Activated CD8-positive, alpha-beta memory T cell treated with anti-CD3 and anti-CD28 coated beads, Interleukin-2, amount 50 U/mL, for 24 hours (primary cell): Measurements from ENCODE around the gene GPR17.

Source experiments
- DNase-seq: peaks from one replicate; pipeline ENCODE4 v3.0.0-alpha.2; 2020; ENCODE audit errors: extremely low read depth

GPR17 gene, protein sequence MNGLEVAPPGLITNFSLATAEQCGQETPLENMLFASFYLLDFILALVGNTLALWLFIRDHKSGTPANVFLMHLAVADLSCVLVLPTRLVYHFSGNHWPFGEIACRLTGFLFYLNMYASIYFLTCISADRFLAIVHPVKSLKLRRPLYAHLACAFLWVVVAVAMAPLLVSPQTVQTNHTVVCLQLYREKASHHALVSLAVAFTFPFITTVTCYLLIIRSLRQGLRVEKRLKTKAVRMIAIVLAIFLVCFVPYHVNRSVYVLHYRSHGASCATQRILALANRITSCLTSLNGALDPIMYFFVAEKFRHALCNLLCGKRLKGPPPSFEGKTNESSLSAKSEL

DNA sequence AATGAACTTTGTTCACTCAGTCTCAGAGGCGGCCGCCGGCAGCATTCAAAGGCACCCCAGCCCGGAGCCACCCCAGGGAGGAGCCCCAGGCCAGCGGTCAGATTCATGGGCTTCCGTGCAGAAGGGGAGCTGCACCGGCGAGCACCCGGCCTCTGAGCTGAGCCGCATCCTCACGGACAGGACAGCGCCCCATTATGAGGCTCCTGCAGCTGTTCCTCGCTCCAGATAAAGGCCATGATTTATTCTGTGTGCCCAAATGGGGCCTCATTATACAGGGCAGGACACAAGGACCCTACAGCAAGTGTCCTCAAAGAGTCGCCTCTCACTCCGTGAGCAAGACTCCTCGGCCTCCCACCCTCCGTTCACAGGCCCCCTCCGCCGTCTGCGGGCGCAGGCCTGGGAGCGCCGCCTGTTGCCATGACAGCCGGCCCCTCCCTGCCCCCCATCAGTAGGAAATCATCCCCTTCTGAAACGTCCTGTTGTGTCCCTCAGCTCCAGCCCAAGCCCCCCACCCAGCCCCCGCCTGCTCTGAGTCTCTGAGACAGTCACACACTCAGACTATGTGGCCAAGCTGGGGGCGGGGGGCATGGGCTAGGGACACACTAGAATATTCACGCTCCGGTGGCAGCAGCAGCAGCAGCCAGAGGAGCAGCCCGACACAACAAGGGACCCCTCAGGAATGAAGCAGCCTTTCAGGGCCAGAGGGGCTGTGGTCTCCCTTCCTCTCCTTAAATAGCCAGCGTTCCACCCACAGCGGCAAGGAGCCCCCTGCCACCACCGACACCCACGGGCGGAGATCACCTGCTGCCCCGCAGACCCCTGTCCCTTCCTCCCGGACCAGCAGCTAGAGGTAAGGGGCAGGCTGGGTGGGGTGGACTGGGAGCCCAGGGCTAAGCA, at the start of gene GPR17:
Gene GPR17, plus strand, starts transcription at position 759 of the 897 bp plus-strand sequence. CDS start 4,583 bp downstream, outside the sequence.
- no peak for DNase-seq

DNA sequence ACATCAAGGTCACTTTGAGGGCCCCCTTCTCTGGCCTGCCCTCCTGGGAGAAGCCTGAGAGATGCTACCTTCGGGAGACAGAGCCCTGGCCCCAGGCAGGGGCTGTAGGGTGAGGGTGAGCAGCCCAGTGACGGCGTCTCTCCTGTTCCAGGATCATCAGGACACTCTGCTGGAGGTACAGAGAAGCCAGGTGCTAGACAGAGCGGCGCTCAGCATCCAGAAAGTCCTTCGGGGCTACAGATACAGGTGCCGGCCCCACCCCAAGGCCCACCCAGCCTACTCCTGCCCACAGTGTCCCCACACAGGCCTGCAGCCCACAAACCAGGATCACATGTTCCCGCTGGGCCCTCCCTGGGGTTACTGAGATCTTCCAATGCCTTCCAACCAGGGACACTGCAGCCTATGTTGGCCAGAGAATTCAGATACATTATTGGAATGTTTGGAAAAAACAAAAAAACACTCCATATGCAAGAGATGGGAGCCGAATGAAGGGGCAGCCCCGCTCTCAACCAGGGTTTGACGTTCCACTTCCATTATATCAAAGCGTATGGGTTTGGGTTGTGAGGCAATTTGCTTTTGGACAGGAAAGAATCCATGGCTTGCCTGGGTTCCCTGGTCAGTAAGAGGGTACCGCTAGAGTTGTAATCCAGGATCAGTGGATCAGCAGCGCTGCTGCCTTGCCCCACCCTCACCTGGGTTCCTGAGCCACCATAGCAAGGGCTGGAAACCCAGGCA, 49.5 kb upstream of the GPR17 start:
- no peak for DNase-seq

DNA sequence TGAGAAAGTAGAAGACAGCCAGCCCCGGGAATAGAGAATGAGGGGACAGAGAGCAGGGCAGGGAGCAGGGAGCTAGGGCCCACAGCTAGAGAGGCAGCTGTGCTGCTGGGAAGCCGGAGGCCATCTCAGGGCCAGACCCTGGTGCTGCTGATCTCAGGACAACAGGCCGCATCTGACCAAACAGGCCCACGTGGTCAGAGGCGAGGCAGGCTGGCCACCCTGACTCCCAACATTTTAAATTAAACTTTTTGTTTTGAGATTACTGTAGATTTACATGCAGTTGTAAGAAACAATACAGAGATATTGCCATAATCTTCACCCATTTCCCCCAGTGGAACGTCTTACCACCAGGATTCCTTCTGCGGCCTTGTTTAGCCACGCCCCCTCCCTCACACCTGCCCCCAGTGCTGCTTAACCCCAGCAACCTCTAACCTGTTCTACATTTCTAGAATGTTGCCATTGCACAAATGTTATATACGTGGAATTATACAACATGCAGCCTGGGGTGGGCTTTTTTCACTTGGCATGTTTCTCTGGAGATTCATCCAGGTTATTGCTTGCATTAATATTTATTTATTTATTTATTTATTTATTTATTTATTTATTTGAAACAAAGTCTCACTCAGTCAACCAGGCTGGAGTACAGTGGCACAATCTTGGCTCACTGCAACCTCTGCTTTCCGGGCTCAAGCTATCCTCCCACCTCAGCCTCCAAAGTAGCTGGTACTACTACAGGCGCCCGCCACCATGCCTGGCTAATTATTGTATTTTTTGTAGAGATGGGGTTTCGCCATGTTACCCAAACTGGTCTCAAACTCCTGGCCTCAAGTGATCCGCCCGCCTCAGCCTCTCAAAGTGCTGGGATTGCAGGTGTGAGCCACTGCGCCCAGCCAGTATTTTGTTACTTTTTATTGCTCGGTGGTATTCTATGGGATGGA, 48.6 kb upstream of the GPR17 start:
- DNase-seq: no peak

DNA sequence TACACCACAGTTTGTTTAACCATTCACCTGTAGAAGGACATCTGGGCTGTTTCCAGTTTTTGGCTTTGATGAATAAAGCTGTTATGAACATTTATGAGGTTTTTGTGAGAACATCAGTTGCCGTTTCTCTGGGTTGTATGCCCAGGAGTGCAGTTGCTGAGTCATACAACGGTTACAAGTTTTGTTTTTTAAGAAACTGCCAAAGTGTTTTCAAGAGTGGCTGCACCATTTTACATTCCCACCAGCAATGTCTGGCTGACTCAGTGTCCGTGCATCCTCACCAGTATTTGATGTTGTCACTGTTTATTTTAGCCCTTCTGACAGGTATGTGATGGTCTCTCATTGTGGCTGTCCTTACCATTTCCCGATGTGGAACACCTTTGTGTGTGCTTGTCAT, 48.0 kb upstream of the GPR17 start:
- DNase-seq: no peak

DNA sequence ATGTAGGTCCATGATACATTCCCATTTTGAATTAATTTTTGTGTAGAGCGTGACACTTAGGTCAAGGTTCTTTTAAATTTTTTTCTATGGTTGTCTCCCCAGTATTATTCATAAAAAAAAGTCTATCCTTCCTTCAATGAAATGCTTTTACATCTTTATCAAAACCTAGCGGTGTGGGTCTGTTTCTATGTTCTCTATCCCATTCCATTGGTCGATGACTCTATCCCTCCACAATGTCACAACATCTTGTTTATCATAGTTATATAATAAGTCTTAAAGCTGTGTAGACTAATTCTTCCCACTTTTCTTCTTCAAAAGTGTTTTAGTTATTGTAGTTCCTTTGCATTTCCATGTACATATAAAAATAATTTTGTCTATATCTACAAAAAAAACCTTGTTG, 47.2 kb upstream of the GPR17 start:
- no peak for DNase-seq

DNA sequence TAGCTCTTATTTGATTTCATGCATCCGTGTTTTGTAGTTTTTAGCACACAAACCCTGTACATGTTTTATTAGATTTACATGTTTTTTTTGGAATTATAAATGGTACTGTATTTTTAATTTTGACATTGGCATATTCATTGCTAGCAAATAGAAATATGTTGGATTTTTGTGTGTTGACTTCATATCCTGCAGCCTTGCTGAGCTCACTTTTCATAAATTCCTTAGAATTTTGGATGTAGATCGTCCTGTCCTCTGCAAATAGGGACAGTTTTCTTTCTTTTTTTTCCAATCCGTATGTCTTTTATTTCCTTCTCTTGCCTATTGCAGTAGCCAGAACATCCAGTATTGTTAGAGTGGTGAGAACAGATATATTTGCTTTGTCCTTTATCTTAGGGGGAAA, 46.7 kb upstream of the GPR17 start:
- no peak for DNase-seq

DNA sequence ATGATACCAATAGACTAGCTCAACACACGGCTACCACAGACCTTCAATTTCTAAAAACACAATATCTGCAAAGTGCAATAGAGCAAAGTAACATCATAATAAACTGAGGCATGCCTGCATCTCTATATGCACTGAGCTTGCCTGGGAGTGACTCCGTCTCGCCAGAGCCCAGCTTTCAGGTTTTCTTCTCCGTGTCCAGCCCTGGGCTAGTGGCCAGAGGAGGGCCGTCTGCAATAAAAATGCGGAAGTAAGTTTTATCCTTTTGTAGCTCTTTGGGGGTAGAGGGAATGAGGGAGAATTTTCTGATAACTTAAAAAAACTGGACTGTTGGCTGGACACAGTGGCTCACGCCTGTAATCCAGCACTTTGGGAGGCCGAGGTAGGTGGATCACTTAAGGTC, 41.0 kb upstream of the GPR17 start:
- DNase-seq: no peak

DNA sequence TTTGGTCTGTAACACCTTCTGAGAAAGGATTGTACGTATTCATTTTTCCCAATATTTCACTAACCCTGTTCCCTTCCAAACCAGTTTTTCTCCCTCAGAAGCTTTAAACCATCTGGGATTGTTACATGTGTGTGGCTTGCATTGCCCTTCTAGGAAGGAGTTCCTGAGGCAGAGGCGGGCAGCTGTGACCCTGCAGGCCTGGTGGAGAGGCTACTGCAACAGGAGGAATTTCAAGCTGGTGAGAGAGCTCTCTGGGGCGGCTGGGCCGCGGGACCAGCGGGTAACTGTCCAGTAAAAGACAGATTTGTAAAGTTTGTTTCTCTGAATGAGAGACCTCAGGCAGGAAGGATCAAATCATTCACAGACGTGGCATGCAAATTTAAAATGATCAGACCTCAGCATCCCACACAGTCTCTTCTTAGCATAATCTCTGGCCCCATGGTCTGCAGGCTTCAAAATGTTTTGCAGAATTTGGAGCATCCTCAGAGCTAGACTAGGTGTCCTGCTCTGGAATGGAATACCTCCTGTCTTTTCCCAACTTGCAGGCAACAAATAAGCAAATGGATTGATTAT, 40.2 kb upstream of the GPR17 start:
- no peak for DNase-seq

DNA sequence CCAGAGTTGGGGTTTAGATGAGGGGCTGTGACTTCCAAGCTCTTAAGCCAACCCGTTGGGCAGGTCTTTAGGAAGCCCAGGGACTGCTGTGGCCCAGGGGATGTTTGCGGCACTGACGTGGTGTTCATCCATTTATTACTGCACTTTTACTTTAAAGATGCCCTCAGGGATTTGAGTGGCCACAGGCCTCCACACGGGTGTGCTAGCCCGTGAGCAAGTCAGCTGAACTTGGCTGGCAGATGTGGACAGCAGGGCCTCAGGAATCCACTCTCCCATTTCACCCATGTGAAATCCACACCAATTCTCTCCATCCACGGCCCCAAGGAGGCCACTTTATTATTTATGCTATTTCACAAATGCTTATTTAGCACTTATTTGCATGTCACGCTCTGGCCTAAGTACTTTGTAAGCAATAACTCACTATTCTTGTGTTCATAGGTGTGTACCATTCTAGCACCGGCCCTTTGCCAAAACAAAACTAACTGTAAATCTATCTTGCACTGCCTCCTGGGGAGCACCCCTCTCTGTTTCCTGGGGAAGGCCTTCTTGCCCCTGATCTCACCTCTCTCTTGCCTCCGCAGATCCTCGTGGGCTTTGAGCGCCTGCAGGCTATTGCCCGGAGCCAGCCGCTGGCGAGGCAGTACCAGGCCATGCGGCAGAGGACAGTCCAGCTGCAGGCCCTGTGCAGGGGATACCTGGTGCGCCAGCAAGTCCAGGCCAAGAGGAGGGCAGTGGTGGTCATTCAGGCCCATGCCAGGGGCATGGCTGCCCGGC, 39.1 kb upstream of the GPR17 start:
- DNase-seq: no peak

DNA sequence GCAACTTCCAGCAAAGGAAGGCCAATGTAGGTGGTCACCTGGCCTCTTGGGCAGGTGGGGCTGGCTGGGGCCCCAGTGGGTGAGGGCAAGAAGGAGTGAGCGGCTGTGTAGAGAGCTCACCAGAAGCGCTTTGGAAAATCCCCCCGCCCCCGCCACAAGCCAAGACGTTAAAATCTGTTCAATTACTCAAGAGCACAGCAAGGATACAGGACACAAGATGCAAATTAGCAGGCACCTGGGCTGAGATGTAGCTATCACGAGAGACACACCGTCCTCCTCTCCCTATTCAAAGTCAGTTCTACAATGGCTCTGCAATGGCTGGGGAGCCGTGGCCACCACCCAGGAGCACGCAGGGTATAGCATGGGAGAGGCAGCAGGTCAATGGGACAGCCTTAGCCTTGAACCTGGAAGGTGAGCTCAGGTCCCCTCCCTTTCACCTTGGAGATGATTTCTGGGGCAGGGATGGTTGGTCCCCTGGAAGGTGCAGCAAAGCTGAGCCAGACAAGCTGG, 38.5 kb upstream of the GPR17 start:
- DNase-seq: no peak

DNA sequence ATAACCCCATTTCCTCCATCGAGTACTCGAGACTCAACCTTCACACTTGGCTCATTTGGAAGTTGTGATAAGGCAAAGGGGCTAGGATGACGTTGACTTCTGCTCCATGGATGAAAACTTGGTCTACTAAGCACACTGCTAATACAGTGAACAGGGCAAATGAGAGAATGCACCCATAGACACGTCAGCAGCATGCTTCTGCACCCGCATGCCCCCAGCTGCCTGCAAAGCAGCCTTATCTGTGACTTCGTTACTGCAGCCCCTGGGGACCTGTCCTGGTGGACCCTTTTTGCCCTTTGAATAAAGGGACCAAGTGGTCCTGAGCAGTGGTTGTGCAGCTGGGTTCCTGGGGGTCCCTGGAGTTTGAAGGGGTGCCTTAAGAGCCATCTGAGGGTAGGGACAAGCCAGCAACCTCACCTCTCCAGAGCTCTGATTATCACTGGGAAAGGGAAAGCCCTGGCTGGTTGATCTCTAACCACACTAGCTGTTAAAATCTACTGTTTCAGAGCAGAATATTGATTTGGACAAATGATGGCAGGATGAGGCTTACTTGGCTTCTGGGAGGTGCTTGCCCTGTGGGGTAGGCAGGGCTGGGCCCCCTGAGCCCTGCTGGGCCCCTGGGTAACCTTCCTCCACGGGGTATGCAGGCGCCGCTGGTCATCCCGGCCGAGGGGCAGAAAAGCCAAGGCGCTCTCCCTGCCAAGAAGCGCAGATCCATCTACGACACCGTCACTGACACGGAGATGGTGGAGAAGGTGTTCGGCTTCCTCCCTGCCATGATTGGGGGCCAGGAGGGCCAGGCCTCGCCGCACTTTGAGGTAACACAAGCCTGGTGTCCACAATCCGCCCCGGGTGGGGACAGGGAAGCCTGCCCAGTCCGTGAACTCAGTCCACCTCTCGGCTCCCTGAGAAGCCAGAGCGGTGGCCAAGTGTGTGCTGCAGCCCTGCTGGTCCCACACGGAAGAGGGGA, 37.6 kb upstream of the GPR17 start:
- no peak for DNase-seq

DNA sequence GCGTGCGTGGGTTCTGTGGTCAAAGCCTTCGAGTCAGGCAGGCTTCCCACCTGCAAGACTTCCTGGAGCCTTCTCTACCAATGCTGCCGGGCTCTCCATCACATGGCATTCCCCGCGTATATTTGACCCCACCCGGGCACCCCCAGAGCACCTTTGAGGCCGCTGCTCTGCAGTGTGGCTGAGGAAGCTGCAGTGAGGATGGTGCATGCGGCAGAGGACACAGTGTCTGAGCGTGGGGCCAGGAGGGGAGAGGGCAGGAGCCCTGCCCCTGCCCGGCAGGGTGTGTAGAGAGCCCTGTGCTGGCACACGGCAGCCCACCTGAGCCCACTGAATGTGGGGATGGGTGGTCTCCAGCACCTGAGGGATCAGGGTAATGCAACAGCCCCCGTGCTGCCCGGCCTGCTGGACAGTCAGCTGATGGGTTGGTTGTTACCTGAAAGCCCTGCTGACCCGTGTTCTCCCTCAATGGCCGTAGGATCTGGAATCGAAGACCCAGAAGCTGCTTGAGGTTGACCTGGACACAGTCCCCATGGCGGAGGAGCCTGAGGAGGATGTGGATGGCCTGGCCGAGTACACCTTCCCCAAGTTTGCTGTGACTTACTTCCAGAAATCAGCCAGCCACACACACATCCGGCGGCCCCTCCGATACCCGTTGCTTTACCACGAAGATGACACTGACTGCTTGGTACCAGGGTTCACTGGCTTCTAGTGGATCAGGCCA, 36.8 kb upstream of the GPR17 start:
- no peak for DNase-seq

DNA sequence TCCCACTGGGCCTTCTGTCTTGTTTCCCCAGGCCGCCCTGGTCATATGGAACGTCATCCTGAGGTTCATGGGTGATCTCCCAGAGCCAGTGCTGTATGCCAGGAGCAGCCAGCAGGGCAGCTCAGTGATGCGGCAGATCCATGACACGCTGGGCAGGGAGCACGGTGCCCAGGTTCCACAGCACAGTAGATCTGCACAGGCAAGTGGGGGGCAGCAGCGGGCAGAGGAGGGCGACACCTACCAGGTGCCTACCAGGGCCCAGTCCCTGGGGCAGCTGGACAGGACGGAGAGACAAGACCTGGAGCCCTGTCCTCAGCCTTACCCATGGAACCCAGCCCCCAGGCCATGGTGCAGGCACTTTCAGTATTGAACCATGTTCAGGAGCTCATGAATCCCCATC, 36.1 kb upstream of the GPR17 start:
- DNase-seq: no peak

DNA sequence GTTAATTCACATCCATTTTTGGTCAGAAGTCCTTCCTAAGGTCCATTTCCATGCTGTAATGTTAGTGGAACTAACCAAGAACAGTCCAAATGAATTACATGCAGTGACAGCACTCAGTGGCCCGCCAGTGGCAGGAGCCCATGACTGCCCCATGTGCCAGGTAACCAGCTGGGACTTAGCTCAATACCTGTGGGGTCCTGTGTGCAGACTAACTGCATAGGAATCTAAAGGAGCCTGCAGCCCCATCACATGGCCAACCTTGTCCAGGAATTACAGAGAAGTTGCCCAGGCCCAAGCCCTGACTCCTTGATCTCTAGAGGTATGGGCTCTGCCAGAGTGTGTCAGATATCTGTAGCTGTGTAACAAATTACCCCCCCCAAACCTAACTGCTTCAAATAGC, 35.4 kb upstream of the GPR17 start:
- no peak for DNase-seq

DNA sequence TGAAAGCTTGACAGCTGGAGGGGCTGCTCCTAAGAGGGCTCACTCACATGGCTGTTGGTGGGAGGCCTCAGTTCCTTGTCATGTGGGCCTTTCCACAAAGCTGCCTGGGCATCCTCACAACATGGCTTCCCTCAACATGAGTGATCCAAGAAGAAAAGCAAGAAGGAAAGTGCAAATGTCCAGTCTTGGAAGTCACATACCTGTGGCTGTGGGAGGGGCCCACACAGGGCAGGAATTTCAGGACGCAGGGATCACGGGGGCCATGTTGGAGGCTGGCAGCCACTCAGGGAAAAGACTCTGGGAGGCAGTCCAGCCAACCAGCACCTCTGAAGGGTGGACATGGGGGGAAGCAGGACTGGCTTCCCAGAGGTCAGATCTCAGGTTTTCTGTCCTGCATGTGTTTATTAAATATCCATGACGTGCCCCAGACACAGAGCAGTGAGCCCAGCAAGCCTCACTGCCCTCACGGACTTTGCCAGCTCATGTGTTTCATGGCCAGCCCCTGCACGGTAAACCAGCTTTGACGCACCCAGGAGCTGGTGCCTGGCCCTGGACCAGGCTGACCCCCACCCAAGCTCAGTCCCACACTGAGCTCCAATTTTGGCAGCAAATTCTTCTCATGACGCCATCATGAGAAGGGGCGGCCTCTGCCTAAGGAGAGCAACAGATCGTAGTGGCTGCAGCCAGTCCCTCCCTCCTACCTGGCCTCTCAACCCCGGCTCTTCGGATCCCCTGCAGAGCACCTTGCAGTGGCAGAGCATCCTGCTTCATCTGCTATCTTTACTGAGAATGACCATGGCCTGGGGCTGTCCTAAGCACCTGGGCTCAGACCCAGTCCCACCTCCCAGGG, 34.7 kb upstream of the GPR17 start:
- DNase-seq: no peak

DNA sequence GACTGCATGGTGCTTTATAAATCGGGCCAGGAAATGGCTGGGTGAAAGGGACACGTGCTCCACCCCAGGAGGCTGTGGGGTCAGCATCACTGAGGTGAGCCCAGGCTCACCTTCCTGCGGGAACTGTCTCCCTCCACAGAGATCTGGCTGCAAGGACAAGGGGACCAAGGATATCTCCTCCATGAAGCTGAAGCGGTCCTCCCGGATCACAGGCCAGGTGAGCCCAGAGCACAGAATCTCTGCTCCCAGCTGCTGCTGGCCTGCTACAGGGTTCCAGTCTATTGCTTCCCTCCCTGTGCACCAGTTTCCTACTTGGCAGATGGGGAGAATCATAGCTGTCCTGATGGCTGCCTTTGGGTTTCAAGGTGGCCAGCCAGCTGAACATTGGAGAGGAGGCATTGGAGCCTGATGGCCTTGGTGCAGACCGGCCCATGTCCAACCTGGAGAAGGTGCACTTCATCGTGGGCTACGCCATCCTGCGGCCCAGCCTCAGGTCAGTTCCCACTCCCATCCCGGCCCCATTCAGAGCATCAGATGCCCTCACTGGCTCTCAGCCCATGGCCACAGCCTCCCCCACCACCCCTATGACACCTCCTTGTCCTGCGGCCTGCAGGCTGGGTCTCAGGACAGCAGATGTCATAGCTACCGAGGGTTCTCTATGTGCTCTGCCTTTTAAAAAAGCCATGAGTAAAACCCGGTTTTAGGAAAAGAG, 33.7 kb upstream of the GPR17 start:
- DNase-seq: no peak
